OCI-LY3 (cell line): ENCODE results near the gene THRB.

Experiments used
- H2AFZ ChIP-seq: fragments of 200-600, 300-600 bp; shearing (Covaris generic); 2 replicates; pipeline ENCODE4 v1.6.0; 2014; ENCODE audit warnings: antibody characterized with exemption, low read depth, low read length
- H3K27ac ChIP-seq: fragments of 200-600, 300-600 bp; sonication (generic); 2 replicates; pipeline ENCODE4 v1.5.1; 2014; ENCODE audit warnings: mild to moderate bottlenecking, low read length, moderate library complexity, mixed read lengths
- H3K27me3 ChIP-seq: fragments of 200-600, 300-600 bp; sonication (generic); 2 replicates; pipeline ENCODE4 v1.6.1; 2014; ENCODE audit warnings: low read depth, low read length, mixed read lengths
- H3K36me3 ChIP-seq: fragments of 200-600, 300-600 bp; sonication (generic); replicated peaks from 2 replicates; pipeline ENCODE3; 2014; ENCODE audit warnings: low read depth, low read length, mixed read lengths
- H3K4me1 ChIP-seq: fragments of 300-600, 200-600 bp; sonication (generic); 2 replicates; pipeline ENCODE4 v1.6.1; 2014; ENCODE audit warnings: low read length, mixed read lengths
- H3K4me2 ChIP-seq: fragments of 200-600, 300-600 bp; sonication (generic); 2 replicates; pipeline ENCODE4 v1.6.1; 2014; ENCODE audit warnings: low read length, mixed read lengths
- H3K4me3 ChIP-seq: fragments of 300-600, 200-600 bp; sonication (generic); 2 replicates; pipeline ENCODE4 v1.5.1; 2014; ENCODE audit warnings: antibody characterized with exemption, mild to moderate bottlenecking, low read length, moderate library complexity
- H3K79me2 ChIP-seq: fragments of 300-600, 200-600 bp; shearing (Covaris generic); 2 replicates; pipeline ENCODE4 v1.6.1; 2014; ENCODE audit warnings: mild to moderate bottlenecking, low read length, mixed read lengths
- H3K9ac ChIP-seq: fragments of 300-600, 200-600 bp; shearing (Covaris generic); 2 replicates; pipeline ENCODE4 v1.6.0; 2014; ENCODE audit warnings: mild to moderate bottlenecking, low read length, moderate library complexity
- H3K9me3 ChIP-seq: fragments of 200-600, 300-600 bp; shearing (Covaris generic); 2 replicates; pipeline ENCODE4 v1.6.1; 2014; ENCODE audit warnings: low read length, mixed read lengths; ENCODE audit not compliant: insufficient read depth
- H4K20me1 ChIP-seq: fragments of 200-600, 300-600 bp; sonication (generic); 2 replicates; pipeline ENCODE4 v1.6.1; 2016; ENCODE audit warnings: low read length, mixed read lengths; ENCODE audit not compliant: insufficient read depth
- CTCF ChIP-seq: fragments of 200-600, 300-600 bp; sonication (generic); IDR thresholded peaks from 2 replicates; pipeline ENCODE4 v1.5.1; 2014; ENCODE audit warnings: antibody characterized with exemption, low read length, low read depth
- EZH2phosphoT487 ChIP-seq: fragments of 200-600 bp; shearing (Covaris generic); IDR thresholded peaks from 2 replicates; pipeline ENCODE4 v1.6.1; 2018; ENCODE audit warnings: antibody characterized with exemption, mixed run types, low read depth

THRB gene

GRCh38 chr3:24155276-24155675 lies 339.4 kb downstream of the THRB start:
- Histone ChIP-seq H3K27ac (no peak overlapping the region), H3K79me2 (no peaks in the 10 kb centered on the region), H3K4me2 (no peak overlapping the region), H3K9me3 (no peaks in the 10 kb centered on the region), H3K4me1 (peaks cover 8% of the 10 kb centered on the region), H2AFZ (no peak overlapping the region), H3K27me3 (0 out of 2 replicates have a peak, but pooled peaks cover 3% of the 10 kb centered on the region), H3K9ac (no peak overlapping the region), H3K36me3 (no peaks in the 10 kb centered on the region), H3K4me3 (no peak overlapping the region), H4K20me1 (no peaks in the 10 kb centered on the region)
- no peak for TF ChIP-seq CTCF
- no peak for TF ChIP-seq EZH2phosphoT487

- Histone ChIP-seq H3K27me3 (0 out of 2 replicates have a peak, but pooled peaks cover 3% of the 10 kb centered on the region), H3K9ac (no peak overlapping the region), H3K36me3 (no peaks in the 10 kb centered on the region), H4K20me1 (no peaks in the 10 kb centered on the region), H3K4me2 (no peak overlapping the region), H3K4me3 (no peak overlapping the region), H3K79me2 (no peaks in the 10 kb centered on the region), H3K4me1 (peaks cover 8% of the 10 kb centered on the region), H2AFZ (no peak overlapping the region), H3K9me3 (no peaks in the 10 kb centered on the region), H3K27ac (no peak overlapping the region)
- TF ChIP-seq CTCF (no peak), EZH2phosphoT487 (no peak)
These were observed 339.9 kb downstream of the THRB start for GRCh38 chr3:24154781-24155180.

- H3K27me3 ChIP-seq: 0 out of 2 replicates have a peak, but pooled peaks cover 3% of the 10 kb centered on the region
- H4K20me1 ChIP-seq: no peaks in the 10 kb centered on the region
- peaks cover 8% of the 10 kb centered on the region for H3K4me1 ChIP-seq
- no peak overlapping the region for H3K4me3 ChIP-seq
- H3K4me2 ChIP-seq: no peak overlapping the region
- no peak overlapping the region for H2AFZ ChIP-seq
- no peak overlapping the region for H3K9ac ChIP-seq
- TF ChIP-seq EZH2phosphoT487 (no peak), CTCF (no peak)
- no peaks in the 10 kb centered on the region for H3K9me3 ChIP-seq
- no peak overlapping the region for H3K27ac ChIP-seq
- H3K79me2 ChIP-seq: no peaks in the 10 kb centered on the region
- no peaks in the 10 kb centered on the region for H3K36me3 ChIP-seq
These were observed 340.5 kb downstream of the THRB start for GRCh38 chr3:24154013-24154695.

GRCh38 chr3:24151594-24151993 lies 343.1 kb downstream of the THRB start:
- Histone ChIP-seq H2AFZ (no peak overlapping the region), H3K9me3 (no peaks in the 10 kb centered on the region), H4K20me1 (no peaks in the 10 kb centered on the region), H3K36me3 (no peaks in the 10 kb centered on the region), H3K79me2 (no peaks in the 10 kb centered on the region), H3K4me2 (no peak overlapping the region), H3K4me1 (peaks cover 8% of the 10 kb centered on the region), H3K9ac (no peak overlapping the region), H3K4me3 (no peak overlapping the region), H3K27ac (no peak overlapping the region), H3K27me3 (0 out of 2 replicates have a peak, but pooled peaks cover 3% of the 10 kb centered on the region)
- TF ChIP-seq CTCF (no peak), EZH2phosphoT487 (no peak)
